Measurements from ENCODE around the gene TCF12.

TCF12 gene

GRCh38 chr15:57324944-57325679 is 406.7 kb downstream of the TCF12 start:
- Histone ChIP-seq H4K20me1 (ENCODE audit: insufficient read depth, low read length, poor library complexity, severe bottlenecking) (no peaks in the 10 kb centered on the region), H3F3A (ENCODE audit: low read depth) (peaks cover 9% of the 10 kb centered on the region), H3K4me1 (ENCODE audit: insufficient read depth, low read length, poor library complexity, severe bottlenecking) (peaks cover 52% of the 10 kb centered on the region), H3K9me3 (ENCODE audit: insufficient read depth, low read depth, low read length) (no peaks in the 10 kb centered on the region), H2AFZ (ENCODE audit: low read length) (no peak overlapping the region), H3K27me3 (ENCODE audit: insufficient read depth, low read length, poor library complexity, severe bottlenecking) (no peaks in the 10 kb centered on the region), H3K4me3 (ENCODE audit: low read length, poor library complexity, severe bottlenecking) (no peak overlapping the region), H3K4me2 (ENCODE audit: low read depth, low read length, poor library complexity, severe bottlenecking) (peak overlapping the region; percentile 41), H3K9me2 (replicated peaks; ENCODE audit: low read depth, low read length) (no peaks in the 10 kb centered on the region), H3K79me2 (ENCODE audit: insufficient read depth, low read length) (no peaks in the 10 kb centered on the region), H3K36me3 (ENCODE audit: insufficient read depth, low read length) (no peaks in the 10 kb centered on the region), H3K9ac (ENCODE audit: low read depth, low read length, poor library complexity, severe bottlenecking) (peak overlapping the region; percentile 32)
- no peak for TF ChIP-seq EZH2phosphoT487 (IDR thresholded peaks at IDR 0.05; ENCODE audit: borderline replicate concordance)
- TF ChIP-seq, protein P1, sequence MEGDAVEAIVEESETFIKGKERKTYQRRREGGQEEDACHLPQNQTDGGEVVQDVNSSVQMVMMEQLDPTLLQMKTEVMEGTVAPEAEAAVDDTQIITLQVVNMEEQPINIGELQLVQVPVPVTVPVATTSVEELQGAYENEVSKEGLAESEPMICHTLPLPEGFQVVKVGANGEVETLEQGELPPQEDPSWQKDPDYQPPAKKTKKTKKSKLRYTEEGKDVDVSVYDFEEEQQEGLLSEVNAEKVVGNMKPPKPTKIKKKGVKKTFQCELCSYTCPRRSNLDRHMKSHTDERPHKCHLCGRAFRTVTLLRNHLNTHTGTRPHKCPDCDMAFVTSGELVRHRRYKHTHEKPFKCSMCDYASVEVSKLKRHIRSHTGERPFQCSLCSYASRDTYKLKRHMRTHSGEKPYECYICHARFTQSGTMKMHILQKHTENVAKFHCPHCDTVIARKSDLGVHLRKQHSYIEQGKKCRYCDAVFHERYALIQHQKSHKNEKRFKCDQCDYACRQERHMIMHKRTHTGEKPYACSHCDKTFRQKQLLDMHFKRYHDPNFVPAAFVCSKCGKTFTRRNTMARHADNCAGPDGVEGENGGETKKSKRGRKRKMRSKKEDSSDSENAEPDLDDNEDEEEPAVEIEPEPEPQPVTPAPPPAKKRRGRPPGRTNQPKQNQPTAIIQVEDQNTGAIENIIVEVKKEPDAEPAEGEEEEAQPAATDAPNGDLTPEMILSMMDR (conservative IDR thresholded peaks at IDR 0.05; ENCODE audit: low read length): no peak

DNA sequence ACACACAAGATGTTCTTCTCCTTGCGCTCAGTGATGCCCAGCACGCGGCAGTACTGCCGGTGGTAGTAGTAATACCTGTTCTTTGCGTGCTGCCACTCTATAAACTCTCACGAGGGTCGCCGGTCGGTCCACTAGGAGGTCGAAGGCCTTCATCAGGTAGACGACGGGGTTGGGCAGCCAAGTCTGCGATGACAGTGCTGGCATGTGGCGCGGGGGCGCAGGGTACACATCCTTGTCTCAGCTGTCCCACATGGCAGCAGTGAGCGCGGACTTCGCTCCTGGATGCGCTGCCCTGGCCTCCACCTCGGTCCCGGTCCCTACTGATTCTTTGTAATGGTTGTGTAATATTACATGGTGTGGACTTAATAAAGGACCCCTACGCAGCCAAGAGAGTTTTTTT is 407.8 kb downstream of the TCF12 start:
- Histone ChIP-seq H3K9me3 (ENCODE audit: insufficient read depth, low read depth, low read length) (no peaks in the 10 kb centered on the region), H2AFZ (ENCODE audit: low read length) (no peak overlapping the region), H3K27me3 (ENCODE audit: insufficient read depth, low read length, poor library complexity, severe bottlenecking) (no peaks in the 10 kb centered on the region), H3K79me2 (ENCODE audit: insufficient read depth, low read length) (no peaks in the 10 kb centered on the region), H3K4me2 (ENCODE audit: low read depth, low read length, poor library complexity, severe bottlenecking) (no peak overlapping the region), H3K36me3 (ENCODE audit: insufficient read depth, low read length) (no peaks in the 10 kb centered on the region), H3K4me1 (ENCODE audit: insufficient read depth, low read length, poor library complexity, severe bottlenecking) (peaks cover 49% of the 10 kb centered on the region), H3K9me2 (replicated peaks; ENCODE audit: low read depth, low read length) (no peaks in the 10 kb centered on the region), H3F3A (ENCODE audit: low read depth) (peaks cover 9% of the 10 kb centered on the region), H3K9ac (ENCODE audit: low read depth, low read length, poor library complexity, severe bottlenecking) (no peak overlapping the region), H3K4me3 (ENCODE audit: low read length, poor library complexity, severe bottlenecking) (no peak overlapping the region), H4K20me1 (ENCODE audit: insufficient read depth, low read length, poor library complexity, severe bottlenecking) (no peaks in the 10 kb centered on the region)
- no peak for TF ChIP-seq EZH2phosphoT487 (IDR thresholded peaks at IDR 0.05; ENCODE audit: borderline replicate concordance)
- TF ChIP-seq, protein P1 (conservative IDR thresholded peaks at IDR 0.05; ENCODE audit: low read length): no peak

GRCh38 chr15:57327985-57328471 is 409.6 kb downstream of the TCF12 start:
- Histone ChIP-seq H3K4me2 (ENCODE audit: low read depth, low read length, poor library complexity, severe bottlenecking) (no peak overlapping the region), H3K9me2 (replicated peaks; ENCODE audit: low read depth, low read length) (no peaks in the 10 kb centered on the region), H3K4me1 (ENCODE audit: insufficient read depth, low read length, poor library complexity, severe bottlenecking) (peaks cover 31% of the 10 kb centered on the region), H3K9ac (ENCODE audit: low read depth, low read length, poor library complexity, severe bottlenecking) (no peak overlapping the region), H3K36me3 (ENCODE audit: insufficient read depth, low read length) (no peaks in the 10 kb centered on the region), H4K20me1 (ENCODE audit: insufficient read depth, low read length, poor library complexity, severe bottlenecking) (no peaks in the 10 kb centered on the region), H3K9me3 (ENCODE audit: insufficient read depth, low read depth, low read length) (no peaks in the 10 kb centered on the region), H3K4me3 (ENCODE audit: low read length, poor library complexity, severe bottlenecking) (no peak overlapping the region), H2AFZ (ENCODE audit: low read length) (no peak overlapping the region), H3F3A (ENCODE audit: low read depth) (peaks cover 9% of the 10 kb centered on the region), H3K79me2 (ENCODE audit: insufficient read depth, low read length) (no peaks in the 10 kb centered on the region), H3K27me3 (ENCODE audit: insufficient read depth, low read length, poor library complexity, severe bottlenecking) (no peaks in the 10 kb centered on the region)
- TF ChIP-seq, protein P1 (conservative IDR thresholded peaks at IDR 0.05; ENCODE audit: low read length): no peak
- TF ChIP-seq EZH2phosphoT487 (IDR thresholded peaks at IDR 0.05; ENCODE audit: borderline replicate concordance): no peak
